Measurements from ENCODE around the gene TOM1L2. TPM values are rescaled to one million over a fixed set of nuclear protein-coding genes. Genes with fewer than 3 reads are reported as not detected.
A peak's percentile ranks its signal among the peaks of the same experiment; 100 is the strongest.

TOM1L2 gene
- total RNA-seq, 1 donor from 2014 or later: 4.3 TPM

DNA sequence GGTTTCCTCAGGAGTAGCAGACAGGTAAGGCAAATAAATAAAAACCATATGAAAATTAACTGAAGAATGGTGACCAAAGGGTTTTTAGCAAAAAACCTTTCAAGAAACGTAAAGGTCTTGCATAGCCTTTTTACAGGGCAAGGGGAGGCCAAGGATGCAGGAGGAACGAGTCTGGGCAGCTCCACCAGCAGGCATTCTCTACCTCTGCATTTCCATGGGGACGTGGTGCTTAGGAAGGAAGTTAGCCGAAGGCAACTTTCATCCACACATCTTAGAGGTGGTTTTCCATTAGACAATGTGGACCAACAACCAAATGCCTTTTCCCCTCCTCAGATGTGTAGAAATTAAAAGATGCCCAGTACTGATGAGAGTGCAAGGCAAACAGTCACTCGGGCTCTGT, 20.7 kb downstream of the TOM1L2 start:
- Histone ChIP-seq H3F3A (ENCODE audit: low read depth) (no peaks in the 10 kb centered on the region), H3K36me3 (no peaks in the 10 kb centered on the region), H3K9me3 (ENCODE audit: low read depth) (no peaks in the 10 kb centered on the region), H3K27ac (no peak overlapping the region), H2AFZ (replicated peaks) (no peak overlapping the region), H3K27me3 (no peaks in the 10 kb centered on the region), H3K4me1 (no peaks in the 10 kb centered on the region), H4K20me1 (ENCODE audit: low read depth) (no peaks in the 10 kb centered on the region), H3K4me3 (no peak overlapping the region), H3K9ac (no peak overlapping the region), H3K79me2 (ENCODE audit: low read depth) (no peaks in the 10 kb centered on the region), H3K4me2 (no peak overlapping the region)
- TF ChIP-seq, protein P1, sequence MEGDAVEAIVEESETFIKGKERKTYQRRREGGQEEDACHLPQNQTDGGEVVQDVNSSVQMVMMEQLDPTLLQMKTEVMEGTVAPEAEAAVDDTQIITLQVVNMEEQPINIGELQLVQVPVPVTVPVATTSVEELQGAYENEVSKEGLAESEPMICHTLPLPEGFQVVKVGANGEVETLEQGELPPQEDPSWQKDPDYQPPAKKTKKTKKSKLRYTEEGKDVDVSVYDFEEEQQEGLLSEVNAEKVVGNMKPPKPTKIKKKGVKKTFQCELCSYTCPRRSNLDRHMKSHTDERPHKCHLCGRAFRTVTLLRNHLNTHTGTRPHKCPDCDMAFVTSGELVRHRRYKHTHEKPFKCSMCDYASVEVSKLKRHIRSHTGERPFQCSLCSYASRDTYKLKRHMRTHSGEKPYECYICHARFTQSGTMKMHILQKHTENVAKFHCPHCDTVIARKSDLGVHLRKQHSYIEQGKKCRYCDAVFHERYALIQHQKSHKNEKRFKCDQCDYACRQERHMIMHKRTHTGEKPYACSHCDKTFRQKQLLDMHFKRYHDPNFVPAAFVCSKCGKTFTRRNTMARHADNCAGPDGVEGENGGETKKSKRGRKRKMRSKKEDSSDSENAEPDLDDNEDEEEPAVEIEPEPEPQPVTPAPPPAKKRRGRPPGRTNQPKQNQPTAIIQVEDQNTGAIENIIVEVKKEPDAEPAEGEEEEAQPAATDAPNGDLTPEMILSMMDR (IDR thresholded peaks at IDR 0.05): no peak
- TF ChIP-seq EZH2phosphoT487 (IDR thresholded peaks at IDR 0.05) (no peak), EZH2 (IDR thresholded peaks at IDR 0.05) (no peak)
- H3K36me3 Mint-ChIP-seq: peaks cover 7% of the 10 kb centered on the region
- peaks cover 12% of the 10 kb centered on the region for H3K4me1 Mint-ChIP-seq
- H3K27me3 Mint-ChIP-seq (ENCODE audit: insufficient read depth, low read depth): peaks cover 12% of the 10 kb centered on the region
- H3K9me3 Mint-ChIP-seq: no peaks in the 10 kb centered on the region
- H3K4me3 Mint-ChIP-seq: no peak overlapping the region
- no peak for DNase-seq (ENCODE audit: low spot score)
- H3K27ac Mint-ChIP-seq: no peak overlapping the region

DNA sequence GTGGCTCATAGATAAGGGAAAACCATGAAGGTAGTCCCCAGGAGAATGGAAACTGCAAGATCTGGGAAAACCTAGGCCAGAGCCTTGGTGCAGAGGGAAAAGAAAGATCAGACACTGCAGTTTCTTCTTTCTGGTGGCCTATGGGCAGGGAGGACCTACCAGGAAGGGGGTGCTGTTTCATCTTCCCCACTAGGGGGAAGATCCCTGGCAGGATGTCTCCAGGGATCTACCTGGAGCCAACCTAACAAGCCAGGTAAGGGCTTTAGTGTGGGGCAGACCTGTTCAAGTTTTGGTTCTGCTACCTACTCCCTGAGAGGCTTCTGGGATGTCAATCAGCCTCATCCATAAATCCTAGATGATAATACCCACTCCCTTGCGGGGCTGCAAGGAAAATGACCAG, 21.4 kb downstream of the TOM1L2 start:
- Histone ChIP-seq H3K27ac (no peak overlapping the region), H3K27me3 (no peaks in the 10 kb centered on the region), H3F3A (ENCODE audit: low read depth) (no peaks in the 10 kb centered on the region), H3K4me3 (no peak overlapping the region), H3K79me2 (ENCODE audit: low read depth) (no peaks in the 10 kb centered on the region), H2AFZ (replicated peaks) (no peak overlapping the region), H3K36me3 (no peaks in the 10 kb centered on the region), H3K9me3 (ENCODE audit: low read depth) (no peaks in the 10 kb centered on the region), H3K4me2 (no peak overlapping the region), H3K9ac (no peak overlapping the region), H4K20me1 (ENCODE audit: low read depth) (no peaks in the 10 kb centered on the region), H3K4me1 (no peaks in the 10 kb centered on the region)
- Mint-ChIP-seq H3K27me3 (ENCODE audit: insufficient read depth, low read depth) (peaks cover 12% of the 10 kb centered on the region), H3K4me3 (no peak overlapping the region), H3K9me3 (no peaks in the 10 kb centered on the region), H3K27ac (no peak overlapping the region), H3K36me3 (peaks cover 7% of the 10 kb centered on the region), H3K4me1 (peaks cover 12% of the 10 kb centered on the region)
- TF ChIP-seq EZH2 (IDR thresholded peaks at IDR 0.05) (no peak), EZH2phosphoT487 (IDR thresholded peaks at IDR 0.05) (no peak)
- TF ChIP-seq, protein P1 (IDR thresholded peaks at IDR 0.05): peak; percentile 22
- no peak for DNase-seq (ENCODE audit: low spot score)

DNA sequence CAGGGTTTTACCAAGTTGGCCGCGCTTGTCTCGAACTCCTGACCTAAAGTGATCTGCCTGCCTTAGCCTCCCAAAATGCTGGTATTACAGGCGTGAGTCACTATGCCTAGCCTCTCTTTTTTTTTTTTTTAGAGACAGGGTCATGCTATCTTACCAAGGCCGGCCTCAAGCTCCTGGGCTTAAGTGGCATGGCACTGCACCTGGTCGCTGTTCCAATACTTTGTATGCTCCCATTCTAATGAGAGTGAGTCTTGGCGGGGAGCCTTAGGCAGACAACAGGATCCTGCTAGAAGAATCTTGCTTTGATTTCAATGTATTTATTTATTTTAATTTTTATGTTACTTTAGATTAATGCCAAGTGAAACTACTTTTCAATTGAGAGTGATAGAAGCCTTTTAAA, 21.9 kb downstream of the TOM1L2 start:
- DNase-seq (ENCODE audit: low spot score): no peak
- H3K79me2 ChIP-seq (ENCODE audit: low read depth): no peaks in the 10 kb centered on the region
- peaks cover 4% of the 10 kb centered on the region for H3K36me3 Mint-ChIP-seq
- H3K27ac Mint-ChIP-seq: no peak overlapping the region
- peaks cover 8% of the 10 kb centered on the region for H3K27me3 Mint-ChIP-seq (ENCODE audit: insufficient read depth, low read depth)
- H4K20me1 ChIP-seq (ENCODE audit: low read depth): no peaks in the 10 kb centered on the region
- no peak overlapping the region for H3K9ac ChIP-seq
- H3K36me3 ChIP-seq: no peaks in the 10 kb centered on the region
- peaks cover 12% of the 10 kb centered on the region for H3K4me1 Mint-ChIP-seq
- TF ChIP-seq, protein P1 (IDR thresholded peaks at IDR 0.05): no peak
- TF ChIP-seq EZH2 (IDR thresholded peaks at IDR 0.05): no peak
- no peak for TF ChIP-seq EZH2phosphoT487 (IDR thresholded peaks at IDR 0.05)
- H3K9me3 ChIP-seq (ENCODE audit: low read depth): no peaks in the 10 kb centered on the region
- H3K9me3 Mint-ChIP-seq: no peaks in the 10 kb centered on the region
- no peak overlapping the region for H3K4me2 ChIP-seq
- no peak overlapping the region for H2AFZ ChIP-seq (replicated peaks)
- H3K4me1 ChIP-seq: no peaks in the 10 kb centered on the region
- no peaks in the 10 kb centered on the region for H3F3A ChIP-seq (ENCODE audit: low read depth)
- H3K4me3 Mint-ChIP-seq: no peak overlapping the region
- H3K27me3 ChIP-seq: no peaks in the 10 kb centered on the region
- H3K4me3 ChIP-seq: no peak overlapping the region
- no peak overlapping the region for H3K27ac ChIP-seq
